LNCAP (cell line): ENCODE data around the gene TBR1.

Experiments used
- TF ChIP-seq, protein P1 (sequence below): fragments of 450-650 bp; IDR thresholded peaks from 2 replicates; pipeline ENCODE4 v1.5.1; 2017; ENCODE audit warnings: mild to moderate bottlenecking

The TBR1 gene

DNA sequence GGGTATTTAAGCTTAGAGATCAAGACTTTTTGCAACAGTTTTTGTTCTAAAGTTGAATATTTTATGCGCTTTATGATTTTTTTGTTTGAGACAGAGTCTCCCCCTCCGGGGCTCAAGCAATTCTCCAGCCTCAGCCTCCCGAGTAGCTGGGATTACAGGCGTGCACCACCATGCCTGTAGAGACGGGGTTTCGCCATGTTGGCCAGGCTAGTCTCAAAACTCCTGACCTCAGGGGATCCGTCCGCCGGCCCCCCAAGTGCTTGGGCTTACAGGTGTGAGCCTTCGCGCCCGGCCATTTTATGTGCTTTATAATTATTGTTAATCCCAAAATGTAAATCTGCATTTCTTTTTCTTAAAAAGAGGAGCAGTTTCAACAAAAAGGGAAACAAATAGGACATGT lies 29.0 kb downstream of the TBR1 start:
- TF ChIP-seq, protein P1, sequence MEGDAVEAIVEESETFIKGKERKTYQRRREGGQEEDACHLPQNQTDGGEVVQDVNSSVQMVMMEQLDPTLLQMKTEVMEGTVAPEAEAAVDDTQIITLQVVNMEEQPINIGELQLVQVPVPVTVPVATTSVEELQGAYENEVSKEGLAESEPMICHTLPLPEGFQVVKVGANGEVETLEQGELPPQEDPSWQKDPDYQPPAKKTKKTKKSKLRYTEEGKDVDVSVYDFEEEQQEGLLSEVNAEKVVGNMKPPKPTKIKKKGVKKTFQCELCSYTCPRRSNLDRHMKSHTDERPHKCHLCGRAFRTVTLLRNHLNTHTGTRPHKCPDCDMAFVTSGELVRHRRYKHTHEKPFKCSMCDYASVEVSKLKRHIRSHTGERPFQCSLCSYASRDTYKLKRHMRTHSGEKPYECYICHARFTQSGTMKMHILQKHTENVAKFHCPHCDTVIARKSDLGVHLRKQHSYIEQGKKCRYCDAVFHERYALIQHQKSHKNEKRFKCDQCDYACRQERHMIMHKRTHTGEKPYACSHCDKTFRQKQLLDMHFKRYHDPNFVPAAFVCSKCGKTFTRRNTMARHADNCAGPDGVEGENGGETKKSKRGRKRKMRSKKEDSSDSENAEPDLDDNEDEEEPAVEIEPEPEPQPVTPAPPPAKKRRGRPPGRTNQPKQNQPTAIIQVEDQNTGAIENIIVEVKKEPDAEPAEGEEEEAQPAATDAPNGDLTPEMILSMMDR: no peak

DNA sequence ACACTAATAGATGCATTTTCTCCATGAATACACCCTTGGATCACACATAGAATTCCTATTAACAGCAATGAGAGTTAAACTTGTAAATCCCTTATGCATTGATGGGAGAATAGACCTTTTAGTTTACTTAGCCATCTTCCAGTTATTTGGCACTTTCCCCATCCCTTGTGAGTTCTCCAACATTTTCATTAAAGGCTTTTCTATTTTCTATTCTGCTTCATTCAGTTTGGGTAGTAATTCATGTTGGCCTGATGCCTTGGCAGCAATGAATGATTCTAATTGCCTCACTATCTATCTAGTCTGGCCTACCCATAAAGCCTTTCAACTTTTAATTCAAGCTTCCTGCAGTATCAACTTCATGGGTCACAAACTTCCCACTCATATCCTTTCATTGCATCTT lies 32.3 kb downstream of the TBR1 start:
- TF ChIP-seq, protein P1: no peak

DNA sequence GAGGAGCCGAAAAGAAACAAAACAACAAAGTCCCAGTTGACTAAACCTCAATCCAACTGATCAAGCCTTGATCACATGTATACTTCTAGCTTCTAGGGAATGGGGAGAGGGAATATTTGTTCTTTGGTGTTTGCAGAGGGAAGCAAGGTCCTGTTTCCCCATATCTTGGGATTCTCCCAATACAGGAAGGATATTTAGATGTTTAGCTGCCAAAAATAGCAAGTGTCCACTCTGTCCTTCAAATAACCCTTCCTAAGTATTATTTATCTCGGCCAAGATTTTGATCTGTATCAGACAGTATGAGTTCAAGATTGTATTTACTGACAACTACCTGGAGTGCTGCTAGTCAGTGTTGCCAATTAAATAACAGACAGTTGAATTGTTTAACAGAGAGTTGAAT lies 55.5 kb downstream of the TBR1 start:
- TF ChIP-seq, protein P1: no peak

DNA sequence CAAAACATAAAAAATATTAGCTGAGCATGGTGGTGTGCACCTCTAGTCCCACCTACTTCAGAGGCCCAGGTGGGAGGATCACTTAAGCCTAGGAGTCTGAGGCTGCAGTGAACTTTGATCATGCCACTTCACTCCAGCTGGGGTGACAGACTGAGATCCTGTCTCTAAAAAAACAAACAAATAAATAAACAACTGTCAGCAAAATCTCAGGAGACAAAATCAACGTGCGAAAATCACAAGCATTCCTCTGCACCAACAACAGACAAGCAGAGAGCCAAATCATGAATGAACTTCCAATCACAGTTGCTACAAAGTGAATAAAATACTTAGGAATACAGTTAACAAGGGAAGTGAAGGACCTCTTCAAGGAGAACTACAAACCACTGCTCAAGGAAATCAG lies 58.8 kb downstream of the TBR1 start:
- TF ChIP-seq, protein P1: no peak
